Keratinocyte (primary cell): Measurements from ENCODE around the gene FAF1. TPM values are rescaled to one million over a fixed set of nuclear protein-coding genes. Genes with fewer than 3 reads are reported as not detected.

Experiments used
- DNase-seq: peaks from one replicate; pipeline ENCODE4 v3.0.0-alpha.2; 2011; ENCODE audit warnings: low read depth, missing footprints, low spot score
- FAIRE-seq: peaks from 2 replicates; lab custom pipeline; 2011; peaks lifted over from hg19 to GRCh38; lab: Jason Lieb, UNC
- H2AFZ ChIP-seq: 2 replicates; pipeline ENCODE4 v1.6.0; 2012; ENCODE audit warnings: low read length, control low read depth, inconsistent platforms; ENCODE audit not compliant: control insufficient read depth
- H3K27ac ChIP-seq: 2 replicates; pipeline ENCODE4 v1.5.1; 2011; ENCODE audit warnings: low read length; ENCODE audit not compliant: control insufficient read depth, insufficient read depth
- H3K27me3 ChIP-seq: 3 replicates; pipeline ENCODE4 v1.6.0; 2011; ENCODE audit warnings: low read length; ENCODE audit not compliant: control insufficient read depth, insufficient read depth; ENCODE audit errors: extremely low read depth
- H3K36me3 ChIP-seq, 2 experiments: 2 replicates in 1 of 2; 3 replicates in 1 of 2; pipeline ENCODE4 v1.5.1; 2011; ENCODE audit warnings: low read length in 2 of 2, mild to moderate bottlenecking in 1 of 2; ENCODE audit not compliant: control insufficient read depth in 2 of 2, insufficient read depth in 2 of 2; ENCODE audit errors: extremely low read depth in 1 of 2
- H3K4me1 ChIP-seq: 3 replicates; pipeline ENCODE4 v1.5.1; 2011; ENCODE audit warnings: low read length; ENCODE audit not compliant: control insufficient read depth, insufficient read depth; ENCODE audit errors: extremely low read depth
- H3K4me2 ChIP-seq: 3 replicates; pipeline ENCODE4 v1.6.0; 2011; ENCODE audit warnings: low read depth, low read length; ENCODE audit not compliant: control insufficient read depth, insufficient read depth; ENCODE audit errors: extremely low read depth
- H3K4me3 ChIP-seq, 3 experiments: fragments of 200-600 bp in 1 of 3; sonication (generic) in 1 of 3; 2 replicates in 2 of 3; 3 replicates in 1 of 3; pipeline ENCODE4 v1.5.1; 2011 to 2016; ENCODE audit warnings: low read length in 3 of 3, mild to moderate bottlenecking in 3 of 3, control low read depth in 2 of 3, inconsistent platforms in 1 of 3, low read depth in 1 of 3, mixed read lengths in 1 of 3, mixed run types in 1 of 3, moderate library complexity in 1 of 3; ENCODE audit not compliant: control insufficient read depth in 2 of 3, insufficient read depth in 2 of 3; ENCODE audit errors: extremely low read depth in 1 of 3
- H3K79me2 ChIP-seq: 2 replicates; pipeline ENCODE4 v1.6.0; 2012; ENCODE audit warnings: low read length; ENCODE audit not compliant: control insufficient read depth, insufficient read depth
- H3K9ac ChIP-seq: 3 replicates; pipeline ENCODE4 v1.6.0; 2011; ENCODE audit warnings: low read length; ENCODE audit not compliant: control insufficient read depth, insufficient read depth; ENCODE audit errors: extremely low read depth
- H3K9me1 ChIP-seq: 3 replicates; pipeline ENCODE4 v1.6.0; 2011; ENCODE audit warnings: low read length; ENCODE audit not compliant: control insufficient read depth, insufficient read depth; ENCODE audit errors: extremely low read depth
- H3K9me3 ChIP-seq: 2 replicates; pipeline ENCODE4 v1.5.1; 2012; ENCODE audit warnings: low read depth, low read length; ENCODE audit not compliant: control insufficient read depth
- H4K20me1 ChIP-seq: 3 replicates; pipeline ENCODE4 v1.6.0; 2011; ENCODE audit warnings: low read length; ENCODE audit not compliant: control insufficient read depth, insufficient read depth; ENCODE audit errors: extremely low read depth
- CTCF ChIP-seq, 3 experiments: IDR thresholded peaks in 1 of 3; conservative IDR thresholded peaks in 1 of 3; optimal IDR thresholded peaks in 1 of 3; 2 replicates in 2 of 3; 3 replicates in 1 of 3; pipeline versions ENCODE3 to v1.5.1; 2011; ENCODE audit warnings: low read length in 3 of 3, mild to moderate bottlenecking in 3 of 3, moderate library complexity in 2 of 3, control low read depth in 1 of 3, inconsistent platforms in 1 of 3; ENCODE audit not compliant: insufficient read depth in 2 of 3; ENCODE audit errors: extremely low read depth in 1 of 3
- EZH2 ChIP-seq: IDR thresholded peaks from one replicate; pipeline ENCODE4 v1.6.1; 2012; ENCODE audit warnings: inconsistent platforms, mild to moderate bottlenecking, low read length, moderate library complexity
- dilution Hi-C: fragments of 300-500 bp; cut with MboI; formaldehyde crosslinking; loops from one replicate; pipeline ENCODE4 v1.7.0; 2020; ENCODE audit warnings: low sequenced_read_pairs; ENCODE audit not compliant: extremely low pct_ligation_motif_present
- polyA plus RNA-seq, 5 experiments: library from polyadenylated mRNA; depleted of rRNA in 3 of 5; stranded (reverse) in 3 of 5; stranded (forward) in 1 of 5; unstranded in 1 of 5; fragments of >200 nt; gene quantifications; 1 replicate in 1 of 5; 2 replicates in 3 of 5; 3 replicates in 1 of 5; pipeline versions ENCODE4 v1.2.1 to v1.2.3, GENCODE V29; 2011 to 2012; ENCODE audit warnings: missing spikeins in 2 of 5, low read depth in 1 of 5, low replicate concordance in 1 of 5

Gene FAF1
- polyA plus RNA-seq, 1 donor (not counting 4 experiments of a cell fraction or from before 2014, with no cell fraction given), result 33.1 TPM

DNA sequence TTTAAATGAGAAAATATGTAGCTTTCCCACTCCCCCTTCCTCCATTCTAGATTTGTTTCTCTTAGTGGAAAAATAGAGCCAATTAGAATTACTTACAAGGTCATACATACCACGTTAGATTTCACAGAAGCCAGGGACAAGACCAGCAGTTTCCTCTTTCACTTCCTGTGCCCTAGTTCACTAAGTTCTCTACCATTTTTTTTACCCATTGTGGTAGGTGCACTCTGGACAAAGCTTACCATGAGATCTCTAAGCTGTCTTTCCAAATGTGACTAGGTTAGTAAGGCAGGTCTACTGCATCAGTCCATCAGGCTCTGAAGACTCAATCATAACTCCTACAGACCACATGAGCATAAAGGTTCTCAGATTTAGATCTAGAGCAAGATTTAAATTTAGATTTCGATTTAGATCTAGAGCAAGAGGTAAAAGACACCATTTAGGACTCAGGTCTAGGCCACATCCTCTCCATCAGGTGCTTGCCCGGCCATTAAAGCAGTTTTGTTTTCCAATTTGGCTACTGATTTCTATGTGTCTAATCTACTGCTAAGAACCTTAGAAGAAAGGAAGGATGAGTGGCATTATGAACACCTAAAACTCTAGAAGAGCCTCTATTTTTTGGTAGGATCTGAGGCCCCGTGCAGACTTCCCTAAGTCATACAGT, 235.3 kb downstream of the FAF1 start:
- Histone ChIP-seq H2AFZ (no peak overlapping the region), H3K27ac (no peak overlapping the region), H3K79me2 (no peaks in the 10 kb centered on the region), H3K4me3 (no peak overlapping the region), H3K9me3 (no peaks in the 10 kb centered on the region), H4K20me1 (no peaks in the 10 kb centered on the region), H3K9ac (no peak overlapping the region), H3K4me1 (no peaks in the 10 kb centered on the region), H3K9me1 (no peaks in the 10 kb centered on the region), H3K36me3 (peaks cover 0 to 3% of the 10 kb centered on the region in 2 experiments), H3K4me2 (no peak overlapping the region), H3K27me3 (no peaks in the 10 kb centered on the region)
- dilution Hi-C loops, result no loop called here
- TF ChIP-seq EZH2 (no peak), CTCF (optimal IDR thresholded peaks at IDR 0.05 in 1 of 3, IDR thresholded peaks at IDR 0.05 in 1 of 3, conservative IDR thresholded peaks at IDR 0.05 in 1 of 3; ENCODE audit: extremely low read depth in 1 of 3, insufficient read depth in 2 of 3, low read length in 3 of 3) (no peak)
- FAIRE-seq (no peak), DNase-seq (no peak)

DNA sequence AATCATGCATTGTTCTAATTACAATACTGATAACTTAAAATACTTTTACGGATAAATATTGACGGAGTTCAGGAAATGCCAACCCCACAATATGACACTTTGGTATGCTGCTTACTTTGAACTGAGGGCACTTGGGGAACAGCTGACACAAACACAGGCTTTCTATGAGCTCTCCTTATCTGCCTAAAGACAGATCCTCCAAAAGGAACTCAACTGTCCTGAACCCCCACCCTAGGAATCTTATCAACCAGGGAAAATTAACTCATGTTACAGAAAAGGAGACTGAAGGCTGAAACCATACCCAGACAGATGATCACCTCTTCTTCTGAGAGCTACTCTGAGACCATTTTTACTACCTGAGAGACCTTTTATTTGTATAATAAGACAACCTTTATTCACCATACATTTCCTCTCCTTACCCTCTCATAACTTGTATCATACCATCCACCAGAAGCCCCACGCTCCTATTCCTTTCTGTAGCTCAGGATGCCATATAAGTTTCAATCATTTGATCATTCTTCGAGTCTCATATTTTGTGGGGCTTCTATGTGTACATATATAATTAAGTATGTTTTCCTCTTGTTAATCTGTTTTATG, 239.5 kb downstream of the FAF1 start:
- no peaks in the 10 kb centered on the region for H3K9me3 ChIP-seq
- dilution Hi-C loops, result no loop called here
- H3K9ac ChIP-seq, result no peak overlapping the region
- FAIRE-seq (no peak), DNase-seq (no peak)
- H4K20me1 ChIP-seq, result no peaks in the 10 kb centered on the region
- no peaks in the 10 kb centered on the region for H3K79me2 ChIP-seq
- H3K27me3 ChIP-seq, result no peaks in the 10 kb centered on the region
- H3K27ac ChIP-seq, result no peak overlapping the region
- no peaks in the 10 kb centered on the region for H3K9me1 ChIP-seq
- TF ChIP-seq CTCF (optimal IDR thresholded peaks at IDR 0.05 in 1 of 3, IDR thresholded peaks at IDR 0.05 in 1 of 3, conservative IDR thresholded peaks at IDR 0.05 in 1 of 3; ENCODE audit: extremely low read depth in 1 of 3, insufficient read depth in 2 of 3, low read length in 3 of 3), result no peak
- no peak for TF ChIP-seq EZH2
- H3K4me3 ChIP-seq, result no peak overlapping the region
- H3K4me2 ChIP-seq, result no peak overlapping the region
- no peaks in the 10 kb centered on the region for H3K36me3 ChIP-seq
- no peak overlapping the region for H2AFZ ChIP-seq
- no peaks in the 10 kb centered on the region for H3K4me1 ChIP-seq
